HL-60 (cell line): ENCODE results near the gene SH3BP1.

Experiments used
- DNase-seq, 2 experiments: peaks; one replicate each; pipeline ENCODE4 v3.0.0-alpha.2; 2010 to 2020; ENCODE audit warnings: low read depth in 1 of 2, low spot score in 1 of 2
- H3K27ac ChIP-seq: fragments of 250-450 bp; sonication (Bioruptor Pico); replicated peaks from 2 replicates; pipeline ENCODE4 v1.5.1; 2020; ENCODE audit warnings: mild to moderate bottlenecking, moderate library complexity
- H3K27me3 ChIP-seq: fragments of 250-450 bp; sonication (Bioruptor Pico); 2 replicates; pipeline ENCODE4 v1.5.1; 2021; ENCODE audit warnings: mild to moderate bottlenecking, moderate library complexity; ENCODE audit not compliant: insufficient read depth, poor library complexity, severe bottlenecking
- H3K4me3 ChIP-seq: replicated peaks from 2 replicates; pipeline ENCODE4 v1.5.1; 2011; ENCODE audit warnings: mild to moderate bottlenecking, control low read depth, low read length; ENCODE audit not compliant: insufficient read depth
- CTCF ChIP-seq: IDR thresholded peaks from one replicate; pipeline ENCODE4 v1.5.1; 2011; ENCODE audit warnings: low read length, control low read depth, inconsistent platforms; ENCODE audit not compliant: insufficient read depth
- GABPA ChIP-seq: IDR thresholded peaks from 2 replicates; pipeline ENCODE4 v1.6.1; 2012; ENCODE audit warnings: low read depth
- POLR2AphosphoS5 ChIP-seq: IDR thresholded peaks from 2 replicates; pipeline ENCODE4 v1.6.1; 2012; ENCODE audit warnings: low read depth
- REST ChIP-seq: IDR thresholded peaks from 2 replicates; pipeline ENCODE4 v1.6.1; 2012; ENCODE audit warnings: low read depth; ENCODE audit not compliant: insufficient replicate concordance
- SPI1 ChIP-seq: IDR thresholded peaks from 2 replicates; pipeline ENCODE4 v1.6.1; 2012; ENCODE audit warnings: low read depth, mild to moderate bottlenecking, borderline replicate concordance

The SH3BP1 gene

GRCh38 chr22:37703906-37704305 lies 64.4 kb downstream of the SH3BP1 start:
- TF ChIP-seq POLR2AphosphoS5 = no peak
- TF ChIP-seq CTCF = no peak
- no peak for TF ChIP-seq REST
- TF ChIP-seq SPI1 = no peak
- no peak for TF ChIP-seq GABPA
- Histone ChIP-seq H3K27ac (no peak overlapping the region), H3K4me3 (no peak overlapping the region), H3K27me3 (no peaks in the 10 kb centered on the region)
- no peak for DNase-seq

- DNase-seq = no peak
- Histone ChIP-seq H3K4me3 (no peak overlapping the region), H3K27me3 (no peaks in the 10 kb centered on the region), H3K27ac (no peak overlapping the region)
- TF ChIP-seq GABPA = no peak
- TF ChIP-seq REST = no peak
- no peak for TF ChIP-seq POLR2AphosphoS5
- TF ChIP-seq CTCF = no peak
Observed at GRCh38 chr22:37704645-37705044, 65.2 kb downstream of the SH3BP1 start.

GRCh38 chr22:37705205-37705604 lies 65.7 kb downstream of the SH3BP1 start:
- no peak for DNase-seq
- no peak for TF ChIP-seq REST
- no peak for TF ChIP-seq CTCF
- no peak for TF ChIP-seq POLR2AphosphoS5
- no peak for TF ChIP-seq GABPA
- TF ChIP-seq SPI1 = no peak
- Histone ChIP-seq H3K27ac (no peak overlapping the region), H3K27me3 (no peaks in the 10 kb centered on the region), H3K4me3 (no peak overlapping the region)
